RWPE2 (cell line): ENCODE measurements around the gene SUSD6.

Source experiments
- ATAC-seq: fragments of 200-7000 bp; cut with Tn5 transposase; 3 replicates; pipeline ENCODE4 v1.9.1; 2021; ENCODE audit warnings: low read depth
- DNase-seq: peaks from one replicate; pipeline ENCODE4 v3.0.0-alpha.2; 2020; ENCODE audit warnings: low spot score
- H3K27ac ChIP-seq: fragments of 450-650 bp; 2 replicates; pipeline ENCODE4 v1.5.1; 2017; ENCODE audit warnings: mild to moderate bottlenecking; ENCODE audit not compliant: poor library complexity, severe bottlenecking
- H3K27me3 ChIP-seq: fragments of 250-450 bp; sonication (Bioruptor Pico); 2 replicates; pipeline ENCODE4 v1.5.1; 2021; ENCODE audit warnings: mild to moderate bottlenecking, moderate library complexity; ENCODE audit not compliant: insufficient read depth, poor library complexity, severe bottlenecking
- H3K36me3 ChIP-seq: fragments of 250-450 bp; sonication (Bioruptor Pico); 2 replicates; pipeline ENCODE4 v1.5.1; 2020; ENCODE audit warnings: low read depth, mild to moderate bottlenecking, moderate library complexity
- H3K4me1 ChIP-seq: fragments of 250-450 bp; sonication (Bioruptor Pico); 2 replicates; pipeline ENCODE4 v1.5.1; 2021; ENCODE audit warnings: mild to moderate bottlenecking, moderate library complexity; ENCODE audit not compliant: insufficient read depth, poor library complexity, severe bottlenecking
- H3K4me3 ChIP-seq: fragments of 250-450 bp; sonication (Bioruptor Pico); 2 replicates; pipeline ENCODE4 v1.5.1; 2021; ENCODE audit warnings: mild to moderate bottlenecking, moderate library complexity; ENCODE audit not compliant: severe bottlenecking
- H3K9me3 ChIP-seq: fragments of 250-450 bp; sonication (Bioruptor Pico); 2 replicates; pipeline ENCODE4 v1.5.1; 2021; ENCODE audit warnings: mild to moderate bottlenecking, moderate library complexity; ENCODE audit not compliant: severe bottlenecking
- CTCF ChIP-seq: fragments of 450-650 bp; IDR thresholded peaks from one replicate; pipeline ENCODE4 v1.5.1; 2017; ENCODE audit warnings: mild to moderate bottlenecking, moderate library complexity; ENCODE audit not compliant: poor library complexity, severe bottlenecking

The SUSD6 gene

GRCh38 chr14:69675877-69676416 lies 64.6 kb downstream of the SUSD6 start:
- DNase-seq, result no peak
- Histone ChIP-seq H3K9me3 (no peaks in the 10 kb centered on the region), H3K27ac (no peak overlapping the region), H3K27me3 (no peaks in the 10 kb centered on the region), H3K4me3 (no peak overlapping the region), H3K4me1 (no peaks in the 10 kb centered on the region), H3K36me3 (no peaks in the 10 kb centered on the region)
- no peak for TF ChIP-seq CTCF
- no peak for ATAC-seq

GRCh38 chr14:69676723-69677122 lies 65.3 kb downstream of the SUSD6 start:
- no peaks in the 10 kb centered on the region for H3K27me3 ChIP-seq
- no peaks in the 10 kb centered on the region for H3K4me1 ChIP-seq
- no peak overlapping the region for H3K27ac ChIP-seq
- no peak for TF ChIP-seq CTCF
- H3K9me3 ChIP-seq, result no peaks in the 10 kb centered on the region
- H3K4me3 ChIP-seq, result no peak overlapping the region
- H3K36me3 ChIP-seq, result no peaks in the 10 kb centered on the region
- ATAC-seq (no peak), DNase-seq (no peak)

GRCh38 chr14:69680297-69680696 lies 68.9 kb downstream of the SUSD6 start:
- no peaks in the 10 kb centered on the region for H3K9me3 ChIP-seq
- TF ChIP-seq CTCF, result no peak
- H3K4me3 ChIP-seq, result no peak overlapping the region

GRCh38 chr14:69682136-69682535 lies 70.7 kb downstream of the SUSD6 start:
- no peaks in the 10 kb centered on the region for H3K27me3 ChIP-seq
- H3K27ac ChIP-seq, result no peak overlapping the region
- H3K9me3 ChIP-seq, result no peaks in the 10 kb centered on the region
- TF ChIP-seq CTCF, result no peak
- H3K4me1 ChIP-seq, result peaks cover 43% of the 10 kb centered on the region
- no peaks in the 10 kb centered on the region for H3K36me3 ChIP-seq
- no peak for ATAC-seq
- H3K4me3 ChIP-seq, result no peak overlapping the region
- DNase-seq, result no peak

More at GRCh38 chr14:69680297-69680696, 68.9 kb downstream of the SUSD6 start:
- Histone ChIP-seq H3K27me3 (no peaks in the 10 kb centered on the region), H3K4me1 (peaks cover 26% of the 10 kb centered on the region), H3K27ac (no peak overlapping the region), H3K36me3 (no peaks in the 10 kb centered on the region)
- no peak for ATAC-seq
- DNase-seq, result no peak

GRCh38 chr14:69682621-69683263 lies 71.3 kb downstream of the SUSD6 start:
- DNase-seq, result no peak
- Histone ChIP-seq H3K36me3 (no peaks in the 10 kb centered on the region), H3K9me3 (no peaks in the 10 kb centered on the region), H3K4me1 (peaks cover 43% of the 10 kb centered on the region), H3K4me3 (no peak overlapping the region), H3K27ac (no peak overlapping the region), H3K27me3 (no peaks in the 10 kb centered on the region)
- no peak for TF ChIP-seq CTCF
- ATAC-seq, result no peak
